Hepatocyte (in vitro differentiated cells): ENCODE measurements around the gene NPW. TPM values are rescaled to one million over a fixed set of nuclear protein-coding genes. Genes with fewer than 3 reads are reported as not detected.
A peak's percentile ranks its signal among the peaks of the same experiment; 100 is the strongest.

Source experiments
- DNase-seq: peaks from one replicate; pipeline ENCODE4 v3.0.0-alpha.2; 2016; ENCODE audit warnings: low spot score
- H2AFZ ChIP-seq: fragments of 200-600 bp; sonication (generic); 2 replicates; pipeline ENCODE4 v1.6.0; 2016; ENCODE audit warnings: antibody characterized with exemption, mild to moderate bottlenecking
- H3K27ac ChIP-seq: fragments of 200-600 bp; sonication (generic); 2 replicates; pipeline ENCODE4 v1.5.1; 2016; ENCODE audit warnings: mild to moderate bottlenecking
- H3K27me3 ChIP-seq: fragments of 200-600 bp; sonication (generic); 2 replicates; pipeline ENCODE4 v1.6.1; 2016
- H3K36me3 ChIP-seq: fragments of 200-600 bp; sonication (generic); replicated peaks from 2 replicates; pipeline ENCODE4 v1.5.1; 2016; ENCODE audit warnings: low read depth; ENCODE audit not compliant: insufficient read depth
- H3K4me1 ChIP-seq: fragments of 200-600 bp; sonication (generic); 2 replicates; pipeline ENCODE4 v1.5.1; 2016; ENCODE audit warnings: mild to moderate bottlenecking, moderate library complexity; ENCODE audit not compliant: insufficient read depth
- H3K4me2 ChIP-seq: fragments of 200-600 bp; sonication (generic); 2 replicates; pipeline ENCODE4 v1.6.0; 2016
- H3K4me3 ChIP-seq: fragments of 200-600 bp; sonication (generic); 2 replicates; pipeline ENCODE4 v1.5.1; 2016; ENCODE audit warnings: mild to moderate bottlenecking
- H3K79me2 ChIP-seq: fragments of 200-600 bp; sonication (generic); 2 replicates; pipeline ENCODE4 v1.6.0; 2017; ENCODE audit warnings: mild to moderate bottlenecking
- H3K9me2 ChIP-seq: fragments of 200-600 bp; sonication (generic); replicated peaks from 2 replicates; pipeline ENCODE4 v1.6.0; 2017; ENCODE audit warnings: mild to moderate bottlenecking; ENCODE audit not compliant: insufficient read depth
- H3K9me3 ChIP-seq: fragments of 200-600 bp; sonication (generic); 2 replicates; pipeline ENCODE4 v1.5.1; 2016; ENCODE audit warnings: low read depth, mild to moderate bottlenecking
- H4K20me1 ChIP-seq: fragments of 200-600 bp; sonication (generic); 2 replicates; pipeline ENCODE4 v1.6.0; 2016; ENCODE audit warnings: mild to moderate bottlenecking; ENCODE audit not compliant: insufficient read depth, poor library complexity, severe bottlenecking
- CTCF ChIP-seq: fragments of 200-600 bp; sonication (generic); IDR thresholded peaks from 2 replicates; pipeline ENCODE4 v1.5.1; 2016; ENCODE audit warnings: antibody characterized with exemption, mild to moderate bottlenecking; ENCODE audit not compliant: poor library complexity
- EZH2 ChIP-seq: fragments of 200-600 bp; sonication (generic); IDR thresholded peaks from 2 replicates; pipeline ENCODE4 v1.6.1; 2016; ENCODE audit warnings: antibody characterized with exemption, mild to moderate bottlenecking, borderline replicate concordance
- EZH2phosphoT487 ChIP-seq: fragments of 200-600 bp; sonication (generic); IDR thresholded peaks from one replicate; pipeline ENCODE4 v1.6.1; 2018; ENCODE audit warnings: antibody characterized with exemption, mild to moderate bottlenecking, low read depth, moderate library complexity; ENCODE audit not compliant: unreplicated experiment, severe bottlenecking
- WGBS: methylation state at CpG from one replicate; pipeline ENCODE4 v1.1.6; 2016; ENCODE audit warnings: low lambda C conversion rate; ENCODE audit errors: missing lambda C conversion rate; 5-methylcytosine and 5-hydroxymethylcytosine counted together
- polyA plus RNA-seq: library from polyadenylated mRNA; unstranded; fragments of >200 nt; fragmentation: Nextera tagmentation; extraction: Ambion mirVana; gene quantifications from 2 replicates; pipeline ENCODE4 v1.2.1, GENCODE V29; 2016
- total RNA-seq: library from RNA; depleted of rRNA; stranded (reverse); fragments of >200 nt; gene quantifications from 2 replicates; pipeline ENCODE4 v1.2.3, GENCODE V29; 2014

NPW gene
- total and polyA plus RNA-seq, 2 experiments from 2014 or later: 2.7 to 45.2 TPM

DNA sequence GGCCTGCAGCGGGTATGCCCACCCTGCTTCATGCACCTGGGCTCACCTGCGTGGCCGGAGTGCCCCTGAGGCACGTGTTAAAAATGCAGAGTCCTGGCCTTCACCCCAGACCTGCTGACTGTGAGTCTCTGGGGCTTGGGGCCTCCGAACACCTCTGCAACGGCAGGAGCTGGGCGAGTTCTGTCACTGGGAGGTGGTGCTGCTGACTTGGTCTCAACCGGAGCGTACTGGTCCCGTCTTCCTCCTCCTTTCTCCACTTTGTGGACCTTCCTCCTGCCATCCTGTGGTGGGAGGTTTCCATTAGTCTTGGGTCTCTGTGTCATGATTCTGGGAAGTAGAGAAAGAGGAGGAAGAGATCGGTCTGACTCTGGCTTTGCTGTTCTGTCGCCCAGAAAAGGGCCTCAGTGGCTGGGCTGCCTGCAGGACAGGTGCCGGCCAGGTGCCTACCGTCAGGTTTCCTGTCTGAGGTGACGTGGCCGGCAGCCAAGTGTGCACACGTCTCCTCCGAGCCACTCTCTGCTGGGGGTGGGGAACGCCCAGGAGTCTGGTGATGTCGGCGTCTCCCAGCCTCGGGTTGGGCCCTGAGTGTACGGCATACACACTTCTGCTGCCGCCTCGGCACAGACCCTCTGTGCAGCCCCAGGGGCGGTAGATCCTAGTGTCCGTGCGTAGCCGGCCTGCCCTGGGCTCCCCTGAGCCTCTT, 35.1 kb downstream of the NPW start:
- H2AFZ ChIP-seq: no peak overlapping the region
- H3K9me2 ChIP-seq: no peaks in the 10 kb centered on the region
- H3K27ac ChIP-seq: no peak overlapping the region
- H4K20me1 ChIP-seq: no peaks in the 10 kb centered on the region
- no peak for TF ChIP-seq EZH2
- TF ChIP-seq CTCF: no peak
- no peak for TF ChIP-seq EZH2phosphoT487
- WGBS: 95% methylated on average over 29 of the region's 29 CpGs
- H3K9me3 ChIP-seq: no peaks in the 10 kb centered on the region
- H3K4me2 ChIP-seq: no peak overlapping the region
- H3K27me3 ChIP-seq: no peaks in the 10 kb centered on the region
- no peaks in the 10 kb centered on the region for H3K36me3 ChIP-seq
- no peak for DNase-seq
- H3K4me1 ChIP-seq: no peaks in the 10 kb centered on the region
- H3K79me2 ChIP-seq: peaks cover under 1% of the 10 kb centered on the region
- no peak overlapping the region for H3K4me3 ChIP-seq

GRCh38 chr16:2056077-2056476, 36.5 kb downstream of the NPW start:
- no peak for DNase-seq

DNA sequence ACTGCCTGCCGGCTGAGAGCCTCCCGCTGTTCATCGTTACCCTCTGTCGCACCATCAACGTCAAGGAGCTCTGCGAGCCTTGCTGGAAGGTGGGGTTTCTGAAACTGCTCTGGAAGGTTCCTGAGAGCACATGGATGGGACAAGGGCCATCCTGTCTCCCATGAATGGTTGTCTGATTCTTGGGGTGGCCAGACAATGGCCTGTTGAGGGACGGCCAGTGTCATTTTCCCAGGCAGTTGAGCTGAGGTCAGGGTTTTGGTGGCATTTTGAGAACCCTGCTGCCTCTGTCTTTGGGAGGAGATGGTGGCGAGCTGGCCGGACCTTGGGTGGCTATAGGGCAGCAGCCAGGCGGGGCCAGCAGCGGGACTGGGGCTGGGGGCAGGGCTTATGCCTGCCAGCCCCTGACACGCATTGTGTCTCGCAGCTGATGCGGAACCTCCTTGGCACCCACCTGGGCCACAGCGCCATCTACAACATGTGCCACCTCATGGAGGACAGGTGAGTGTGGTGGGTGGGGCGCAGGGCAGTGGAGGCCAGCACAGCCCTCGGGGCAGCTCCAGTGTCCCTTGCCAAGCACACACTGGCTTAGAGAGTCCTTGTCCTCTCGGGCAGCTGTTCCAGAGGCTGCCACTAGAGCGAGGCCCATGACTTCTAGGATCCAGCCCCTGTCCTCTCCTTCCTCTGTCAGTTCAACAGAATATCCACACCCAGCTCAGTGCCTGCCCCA, 37.3 kb downstream of the NPW start:
- Histone ChIP-seq H3K36me3 (no peaks in the 10 kb centered on the region), H3K27ac (no peak overlapping the region)

More at GRCh38 chr16:2056077-2056476, 36.5 kb downstream of the NPW start:
- Histone ChIP-seq H3K36me3 (no peaks in the 10 kb centered on the region), H3K9me2 (no peaks in the 10 kb centered on the region), H3K4me3 (no peak overlapping the region), H3K27ac (no peak overlapping the region), H4K20me1 (no peaks in the 10 kb centered on the region), H3K9me3 (no peaks in the 10 kb centered on the region), H3K27me3 (no peaks in the 10 kb centered on the region), H3K79me2 (no peaks in the 10 kb centered on the region), H2AFZ (no peak overlapping the region), H3K4me1 (no peaks in the 10 kb centered on the region), H3K4me2 (no peak overlapping the region)
- TF ChIP-seq EZH2 (no peak), CTCF (peak; percentile 17), EZH2phosphoT487 (no peak)
- 84% methylated on average over 15 of the region's 15 CpGs for WGBS

More for the DNA sequence above, 37.3 kb downstream of the NPW start:
- Histone ChIP-seq H3K79me2 (no peaks in the 10 kb centered on the region), H3K27me3 (no peaks in the 10 kb centered on the region), H3K9me3 (no peaks in the 10 kb centered on the region), H2AFZ (no peak overlapping the region), H3K4me2 (no peak overlapping the region), H3K4me3 (no peak overlapping the region), H4K20me1 (no peaks in the 10 kb centered on the region), H3K4me1 (no peaks in the 10 kb centered on the region), H3K9me2 (no peaks in the 10 kb centered on the region)
- TF ChIP-seq EZH2phosphoT487: no peak
- no peak for TF ChIP-seq EZH2
- no peak for TF ChIP-seq CTCF
- WGBS: 92% methylated on average over 19 of the region's 19 CpGs
- no peak for DNase-seq
